Measurements from ENCODE around the gene PNMT.

PNMT gene

DNA sequence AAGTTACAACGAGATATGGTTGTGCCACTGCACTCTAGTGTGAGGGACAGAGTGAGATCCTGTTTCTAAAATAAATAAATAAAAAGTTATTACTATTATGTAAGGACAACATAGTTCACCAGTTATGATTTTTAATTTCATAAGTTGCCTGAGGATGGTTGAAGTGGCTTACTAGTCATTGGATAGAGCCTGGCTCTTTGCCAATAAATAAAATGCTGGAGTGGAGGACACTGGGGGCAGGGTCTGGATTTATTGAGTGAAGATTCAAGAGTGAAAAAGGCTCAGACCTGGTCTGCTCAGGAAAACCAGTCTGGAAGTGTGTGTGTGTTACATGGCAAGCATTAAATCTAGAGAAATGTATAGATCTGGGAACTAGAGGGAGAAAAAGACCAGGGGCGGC, 29.2 kb upstream of the PNMT start:
- no peaks in the 10 kb centered on the region for H3K27me3 ChIP-seq (ENCODE audit: insufficient read depth, low read length)
- H3K4me3 ChIP-seq (ENCODE audit: low read length): no peak overlapping the region
- H2AFZ ChIP-seq (ENCODE audit: low read depth, low read length): no peak overlapping the region
- no peaks in the 10 kb centered on the region for H3K36me3 ChIP-seq (ENCODE audit: insufficient read depth, low read length)
- no peaks in the 10 kb centered on the region for H3K9me3 ChIP-seq (ENCODE audit: low read length)
- H3K4me1 ChIP-seq (ENCODE audit: insufficient read depth, low read length): peaks cover 37% of the 10 kb centered on the region

DNA sequence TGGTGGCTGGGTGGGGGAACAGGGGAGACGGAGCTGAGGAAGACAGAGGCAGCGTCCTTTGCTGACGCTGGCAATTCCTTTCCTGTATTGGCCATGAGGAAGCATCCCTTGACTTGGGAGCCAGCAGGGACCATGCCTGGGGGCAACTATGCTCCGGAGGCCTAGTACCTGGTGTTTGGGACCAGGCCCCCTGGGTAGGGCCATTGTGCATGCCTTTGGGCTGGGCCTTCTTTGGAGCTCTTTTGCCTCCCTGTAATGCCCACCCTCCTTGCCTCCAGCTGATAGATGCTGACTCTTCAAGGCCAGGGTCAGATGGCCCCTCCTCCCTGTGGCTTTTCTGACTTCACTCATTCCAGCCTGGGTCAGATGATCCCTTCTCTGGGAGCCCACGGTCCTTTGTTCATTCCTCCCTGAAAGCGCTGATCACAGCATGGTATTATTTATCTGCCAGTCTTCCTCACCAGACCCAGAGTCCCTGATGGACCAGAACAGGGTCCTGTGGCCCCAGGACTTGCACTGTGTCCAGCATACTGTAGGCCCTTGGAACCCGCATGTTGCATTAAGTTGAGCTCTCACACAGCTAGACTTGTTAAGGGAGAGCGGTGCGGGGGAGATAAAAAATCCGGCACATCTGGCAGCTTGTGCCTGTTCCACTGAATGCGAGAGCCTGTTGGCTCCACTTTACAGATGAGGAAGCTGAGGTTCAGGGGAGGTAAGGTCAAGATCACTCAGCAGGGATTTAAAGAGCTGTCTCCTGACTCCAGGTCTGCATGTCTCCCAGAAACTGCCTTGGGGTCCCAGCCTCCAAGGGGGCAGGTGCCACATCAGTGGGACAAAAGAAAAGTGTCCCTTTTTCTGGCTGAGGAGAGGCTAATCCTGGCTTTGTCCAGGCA, 28.4 kb upstream of the PNMT start:
- H3K4me3 ChIP-seq (ENCODE audit: low read length): no peak overlapping the region
- no peaks in the 10 kb centered on the region for H3K27me3 ChIP-seq (ENCODE audit: insufficient read depth, low read length)
- peaks cover 37% of the 10 kb centered on the region for H3K4me1 ChIP-seq (ENCODE audit: insufficient read depth, low read length)
- H3K9me3 ChIP-seq (ENCODE audit: low read length): no peaks in the 10 kb centered on the region
- no peaks in the 10 kb centered on the region for H3K36me3 ChIP-seq (ENCODE audit: insufficient read depth, low read length)
- H2AFZ ChIP-seq (ENCODE audit: low read depth, low read length): no peak overlapping the region

DNA sequence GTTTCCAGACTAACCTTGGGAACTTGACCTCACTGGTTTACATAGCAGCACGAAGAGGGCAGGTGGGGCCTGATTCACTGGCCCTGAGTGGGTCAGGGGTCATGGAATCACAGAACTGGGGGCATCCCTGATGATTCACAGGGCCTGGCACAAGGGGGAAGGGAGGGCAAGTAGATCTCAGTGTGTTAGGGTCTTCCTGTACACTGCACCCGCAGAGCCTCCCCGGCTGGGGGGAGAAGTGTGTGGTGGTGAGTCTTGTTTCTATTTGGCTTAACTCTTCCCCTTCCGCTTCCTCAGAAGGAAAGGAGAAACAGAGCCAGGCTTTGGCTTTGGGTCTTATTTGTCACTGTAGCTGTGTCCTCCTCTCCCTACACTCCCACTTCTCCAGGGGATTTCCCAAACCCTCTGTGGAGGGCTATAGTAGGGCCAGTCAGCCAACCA, 27.6 kb upstream of the PNMT start:
- H3K4me3 ChIP-seq (ENCODE audit: low read length): no peak overlapping the region
- peaks cover 37% of the 10 kb centered on the region for H3K4me1 ChIP-seq (ENCODE audit: insufficient read depth, low read length)

DNA sequence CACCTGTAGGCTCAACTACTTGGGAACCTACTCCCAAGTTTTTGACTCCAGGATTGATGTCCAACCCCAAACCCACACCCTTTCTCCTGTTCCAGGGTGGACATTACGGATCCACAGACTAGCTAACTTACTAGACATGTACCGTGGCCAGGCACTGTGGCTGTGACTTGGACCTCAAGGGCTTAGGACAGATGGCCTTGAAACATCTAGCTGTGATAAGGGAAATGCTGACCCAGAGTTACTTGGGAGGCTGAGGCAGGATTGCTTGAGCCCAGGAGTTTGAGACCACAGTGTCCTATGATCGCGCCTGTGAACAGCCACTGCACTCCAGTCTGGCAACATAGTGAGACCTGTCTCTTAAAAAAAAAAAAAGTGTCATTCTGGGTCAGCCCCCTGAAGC, 27.2 kb upstream of the PNMT start:
- H3K36me3 ChIP-seq (ENCODE audit: insufficient read depth, low read length): no peaks in the 10 kb centered on the region
- no peaks in the 10 kb centered on the region for H3K27me3 ChIP-seq (ENCODE audit: insufficient read depth, low read length)
- no peak overlapping the region for H2AFZ ChIP-seq (ENCODE audit: low read depth, low read length)
- no peaks in the 10 kb centered on the region for H3K9me3 ChIP-seq (ENCODE audit: low read length)
- H3K4me1 ChIP-seq (ENCODE audit: insufficient read depth, low read length): peaks cover 37% of the 10 kb centered on the region
- H3K4me3 ChIP-seq (ENCODE audit: low read length): no peak overlapping the region

More for the DNA sequence above, 27.6 kb upstream of the PNMT start:
- H2AFZ ChIP-seq (ENCODE audit: low read depth, low read length): no peak overlapping the region
- H3K9me3 ChIP-seq (ENCODE audit: low read length): no peaks in the 10 kb centered on the region
- H3K27me3 ChIP-seq (ENCODE audit: insufficient read depth, low read length): no peaks in the 10 kb centered on the region
- no peaks in the 10 kb centered on the region for H3K36me3 ChIP-seq (ENCODE audit: insufficient read depth, low read length)

DNA sequence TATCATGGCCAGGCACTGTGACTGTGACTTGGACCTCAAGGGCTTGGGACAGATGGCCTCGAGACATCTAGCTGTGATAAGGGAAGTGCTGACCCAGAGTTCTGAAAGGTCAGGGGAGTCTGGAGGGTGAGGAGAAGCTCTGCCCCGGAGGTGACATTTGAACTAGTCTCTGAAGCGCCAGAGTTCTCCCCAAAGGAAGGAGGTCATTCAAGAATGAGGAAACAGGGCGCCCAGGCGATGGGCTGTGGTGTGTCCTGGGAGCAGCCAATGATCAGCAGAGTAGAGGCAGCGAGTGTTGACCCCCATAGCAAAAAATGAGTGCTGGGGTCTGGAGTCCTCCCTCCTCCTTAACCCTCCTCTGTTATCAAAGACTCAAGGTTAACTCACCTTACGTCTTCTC, 26.4 kb upstream of the PNMT start:
- Histone ChIP-seq H3K4me1 (ENCODE audit: insufficient read depth, low read length) (peaks cover 32% of the 10 kb centered on the region), H3K4me3 (ENCODE audit: low read length) (no peak overlapping the region), H3K27me3 (ENCODE audit: insufficient read depth, low read length) (no peaks in the 10 kb centered on the region), H2AFZ (ENCODE audit: low read depth, low read length) (no peak overlapping the region), H3K36me3 (ENCODE audit: insufficient read depth, low read length) (no peaks in the 10 kb centered on the region), H3K9me3 (ENCODE audit: low read length) (no peaks in the 10 kb centered on the region)

DNA sequence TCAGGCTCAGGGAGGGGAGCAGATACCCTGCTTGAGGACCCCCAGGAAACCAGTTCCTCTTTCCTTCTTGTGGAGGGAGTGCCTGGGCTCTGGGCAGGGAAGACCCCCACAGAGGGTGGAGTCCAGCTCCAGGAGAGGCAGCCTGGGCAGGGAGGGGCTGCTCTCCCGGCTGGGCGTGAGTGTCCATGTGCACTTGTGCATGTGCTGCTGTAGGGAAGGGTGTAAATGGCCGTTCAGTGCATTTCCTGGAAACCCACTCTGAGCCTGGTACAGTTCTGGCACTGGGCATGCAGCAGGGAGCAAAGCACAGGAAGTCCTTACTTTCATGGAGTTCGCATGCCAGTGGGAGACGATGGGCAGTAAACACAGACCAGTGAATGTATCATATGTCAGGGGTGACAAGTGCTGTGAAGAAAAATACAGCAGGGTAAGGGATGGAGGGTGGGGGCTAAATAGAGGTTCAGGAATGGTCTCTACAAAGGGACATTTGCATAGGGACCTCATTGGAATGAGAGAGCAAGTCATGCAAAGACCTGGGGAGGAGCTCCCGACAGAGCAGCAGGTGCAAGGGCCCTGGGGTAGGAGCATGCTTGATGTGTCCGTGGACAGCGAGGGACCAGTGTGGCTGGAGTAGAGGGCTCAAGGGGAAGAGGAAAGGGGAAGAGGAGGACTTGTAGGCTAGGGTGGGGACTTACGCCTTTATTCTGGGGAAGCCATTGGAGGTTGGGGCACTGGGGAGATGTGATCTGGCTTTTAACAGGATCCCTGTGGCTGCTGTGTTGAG, 25.8 kb upstream of the PNMT start:
- H3K4me1 ChIP-seq (ENCODE audit: insufficient read depth, low read length): peaks cover 31% of the 10 kb centered on the region
- no peak overlapping the region for H2AFZ ChIP-seq (ENCODE audit: low read depth, low read length)
- H3K9me3 ChIP-seq (ENCODE audit: low read length): no peaks in the 10 kb centered on the region
- no peaks in the 10 kb centered on the region for H3K36me3 ChIP-seq (ENCODE audit: insufficient read depth, low read length)
- no peaks in the 10 kb centered on the region for H3K27me3 ChIP-seq (ENCODE audit: insufficient read depth, low read length)
- no peak overlapping the region for H3K4me3 ChIP-seq (ENCODE audit: low read length)

DNA sequence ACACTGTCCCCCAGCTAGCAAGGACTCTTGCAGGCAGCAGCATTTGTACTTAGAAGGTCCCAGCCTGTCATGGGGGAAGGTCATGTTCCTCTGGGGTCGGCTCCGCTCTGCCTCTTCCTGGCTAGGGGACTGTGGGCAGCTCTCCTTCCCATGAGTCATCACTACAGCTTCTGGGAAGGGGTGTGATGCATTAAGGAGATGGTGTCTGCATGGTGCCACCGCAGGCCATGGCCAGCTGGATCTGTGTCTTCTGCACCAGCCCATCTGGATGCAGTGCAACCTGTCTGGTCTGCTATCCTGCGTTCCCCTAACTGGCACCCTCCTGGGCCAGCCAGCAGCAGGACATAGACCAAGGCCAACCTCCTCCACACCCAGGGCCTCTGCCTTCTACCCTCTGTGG, 25.0 kb upstream of the PNMT start:
- Histone ChIP-seq H3K9me3 (ENCODE audit: low read length) (no peaks in the 10 kb centered on the region), H3K27me3 (ENCODE audit: insufficient read depth, low read length) (no peaks in the 10 kb centered on the region), H3K4me3 (ENCODE audit: low read length) (no peak overlapping the region), H3K36me3 (ENCODE audit: insufficient read depth, low read length) (no peaks in the 10 kb centered on the region), H2AFZ (ENCODE audit: low read depth, low read length) (no peak overlapping the region), H3K4me1 (ENCODE audit: insufficient read depth, low read length) (peaks cover 23% of the 10 kb centered on the region)

DNA sequence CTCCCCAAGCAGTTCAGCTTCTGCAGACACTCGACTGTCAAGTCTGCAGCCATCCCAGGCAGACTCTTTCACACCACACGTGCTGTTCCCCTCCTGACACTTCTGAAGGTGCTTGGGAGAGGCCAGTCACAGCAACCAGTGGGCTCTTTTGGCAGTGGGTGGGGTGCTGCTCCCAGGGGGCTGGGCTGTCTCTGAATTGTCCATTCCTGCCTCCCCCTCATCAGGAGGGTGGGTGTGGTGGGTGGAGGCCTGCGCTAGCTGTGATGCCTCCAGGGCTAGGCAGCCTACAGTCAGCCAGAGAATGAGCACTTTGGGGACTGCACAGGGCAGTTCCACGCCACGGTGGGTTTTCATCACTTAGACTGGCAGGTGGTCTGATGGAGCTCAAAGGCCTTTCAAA, 21.0 kb upstream of the PNMT start:
- H3K4me3 ChIP-seq (ENCODE audit: low read length): no peak overlapping the region
- peaks cover 7% of the 10 kb centered on the region for H3K4me1 ChIP-seq (ENCODE audit: insufficient read depth, low read length)
- H3K36me3 ChIP-seq (ENCODE audit: insufficient read depth, low read length): peaks cover 7% of the 10 kb centered on the region
- H3K9me3 ChIP-seq (ENCODE audit: low read length): no peaks in the 10 kb centered on the region
- no peak overlapping the region for H2AFZ ChIP-seq (ENCODE audit: low read depth, low read length)
- H3K27me3 ChIP-seq (ENCODE audit: insufficient read depth, low read length): no peaks in the 10 kb centered on the region

DNA sequence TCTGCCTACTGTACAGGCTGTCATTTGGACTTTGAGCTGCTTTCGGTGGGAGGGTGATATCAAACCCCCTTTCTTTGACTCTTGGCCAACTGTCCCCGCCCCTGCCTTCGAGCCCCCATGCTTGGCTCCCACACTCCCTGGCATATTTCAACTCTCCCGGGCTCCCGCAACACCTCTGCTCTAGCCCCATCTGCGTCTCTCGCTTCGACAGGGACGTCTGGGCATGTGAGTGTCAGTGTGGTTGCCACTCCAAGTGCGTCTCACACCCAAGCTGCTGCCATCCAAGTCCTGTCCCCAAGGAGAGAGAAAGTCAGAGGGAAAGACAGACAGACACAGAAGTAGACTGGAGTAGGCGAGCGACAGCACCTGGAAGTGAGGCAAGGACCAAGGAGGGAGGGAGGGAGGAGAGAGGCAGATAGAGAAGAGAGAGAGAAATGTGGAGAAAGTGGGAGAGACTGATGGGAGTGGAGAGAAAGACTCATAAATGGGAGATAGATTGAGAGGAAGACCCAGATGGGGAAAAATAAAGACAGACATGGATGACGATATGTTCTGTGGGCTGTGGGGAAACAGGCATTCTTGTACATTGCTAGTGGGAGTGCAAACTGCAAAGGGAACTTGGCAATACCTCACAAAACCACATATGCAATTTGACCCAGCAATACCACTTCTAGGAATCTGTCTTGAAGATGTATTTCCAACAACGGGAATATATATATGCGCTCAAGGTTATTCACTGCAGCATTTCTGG, 19.5 kb upstream of the PNMT start:
- H3K36me3 ChIP-seq (ENCODE audit: insufficient read depth, low read length): peaks cover 7% of the 10 kb centered on the region
- peaks cover 20% of the 10 kb centered on the region for H3K4me1 ChIP-seq (ENCODE audit: insufficient read depth, low read length)
- H3K27me3 ChIP-seq (ENCODE audit: insufficient read depth, low read length): no peaks in the 10 kb centered on the region
- H3K9me3 ChIP-seq (ENCODE audit: low read length): no peaks in the 10 kb centered on the region
- no peak overlapping the region for H3K4me3 ChIP-seq (ENCODE audit: low read length)
- H2AFZ ChIP-seq (ENCODE audit: low read depth, low read length): no peak overlapping the region

DNA sequence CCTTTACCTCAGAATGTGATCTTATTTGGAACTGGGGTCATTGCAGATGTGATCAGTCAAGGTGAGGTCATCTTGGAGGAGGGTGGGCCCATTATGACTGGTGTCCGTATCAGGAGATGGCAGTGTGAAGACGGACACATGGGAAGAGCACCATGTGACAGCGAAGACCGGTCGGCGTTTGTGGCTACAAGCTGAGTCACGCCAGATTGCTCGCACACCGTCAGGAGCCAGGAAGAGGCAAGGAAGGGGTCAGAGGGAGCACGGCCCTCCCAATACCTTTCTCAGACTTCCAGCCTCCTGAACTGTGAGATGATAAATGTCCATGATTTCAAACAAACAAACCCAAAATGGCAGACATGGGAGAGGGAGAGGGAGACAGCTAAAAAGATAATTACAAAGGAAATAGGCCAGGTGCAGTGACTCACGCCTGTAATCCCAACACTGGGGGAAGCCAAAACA, 18.1 kb upstream of the PNMT start:
- H3K4me3 ChIP-seq (ENCODE audit: low read length): no peak overlapping the region

DNA sequence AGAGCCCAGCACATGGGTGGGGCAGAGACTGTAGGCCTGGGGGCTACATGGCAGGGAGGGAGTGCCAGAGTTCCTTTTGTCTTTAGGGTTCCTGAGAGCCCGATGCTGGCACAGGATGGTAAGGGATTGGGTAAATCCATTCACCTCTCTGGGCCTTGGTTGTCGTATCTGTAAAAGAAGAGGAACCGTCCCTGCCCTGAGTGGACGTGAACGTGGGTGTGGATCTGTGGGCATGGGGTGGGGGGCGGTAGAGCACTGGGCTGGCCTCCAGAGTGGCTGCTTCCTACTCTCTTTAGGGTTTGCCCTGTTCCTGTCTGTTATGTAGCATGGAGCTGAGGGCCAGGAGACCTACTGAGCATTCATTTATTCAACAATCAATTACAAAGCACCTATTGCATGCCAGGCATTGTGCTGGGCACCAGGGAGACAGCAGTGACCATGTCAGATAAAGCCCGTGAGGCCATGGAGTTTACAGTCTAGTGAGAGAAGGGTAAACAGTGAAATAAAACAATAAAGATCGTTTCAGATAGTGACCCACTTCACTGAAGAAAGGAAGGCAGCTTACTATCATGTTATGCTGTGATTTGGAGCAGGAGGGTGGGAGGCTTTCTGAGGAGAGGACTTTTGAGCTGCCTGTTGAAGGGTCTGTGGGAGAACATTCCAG, 16.2 kb upstream of the PNMT start:
- Histone ChIP-seq H3K4me1 (ENCODE audit: insufficient read depth, low read length) (peaks cover 20% of the 10 kb centered on the region), H2AFZ (ENCODE audit: low read depth, low read length) (no peak overlapping the region), H3K4me3 (ENCODE audit: low read length) (no peak overlapping the region), H3K9me3 (ENCODE audit: low read length) (no peaks in the 10 kb centered on the region), H3K27me3 (ENCODE audit: insufficient read depth, low read length) (no peaks in the 10 kb centered on the region), H3K36me3 (ENCODE audit: insufficient read depth, low read length) (peaks cover 15% of the 10 kb centered on the region)

More for the DNA sequence above, 18.1 kb upstream of the PNMT start:
- H3K27me3 ChIP-seq (ENCODE audit: insufficient read depth, low read length): no peaks in the 10 kb centered on the region
- no peak overlapping the region for H2AFZ ChIP-seq (ENCODE audit: low read depth, low read length)
- H3K4me1 ChIP-seq (ENCODE audit: insufficient read depth, low read length): peaks cover 20% of the 10 kb centered on the region
- H3K9me3 ChIP-seq (ENCODE audit: low read length): no peaks in the 10 kb centered on the region
- H3K36me3 ChIP-seq (ENCODE audit: insufficient read depth, low read length): peaks cover 7% of the 10 kb centered on the region

DNA sequence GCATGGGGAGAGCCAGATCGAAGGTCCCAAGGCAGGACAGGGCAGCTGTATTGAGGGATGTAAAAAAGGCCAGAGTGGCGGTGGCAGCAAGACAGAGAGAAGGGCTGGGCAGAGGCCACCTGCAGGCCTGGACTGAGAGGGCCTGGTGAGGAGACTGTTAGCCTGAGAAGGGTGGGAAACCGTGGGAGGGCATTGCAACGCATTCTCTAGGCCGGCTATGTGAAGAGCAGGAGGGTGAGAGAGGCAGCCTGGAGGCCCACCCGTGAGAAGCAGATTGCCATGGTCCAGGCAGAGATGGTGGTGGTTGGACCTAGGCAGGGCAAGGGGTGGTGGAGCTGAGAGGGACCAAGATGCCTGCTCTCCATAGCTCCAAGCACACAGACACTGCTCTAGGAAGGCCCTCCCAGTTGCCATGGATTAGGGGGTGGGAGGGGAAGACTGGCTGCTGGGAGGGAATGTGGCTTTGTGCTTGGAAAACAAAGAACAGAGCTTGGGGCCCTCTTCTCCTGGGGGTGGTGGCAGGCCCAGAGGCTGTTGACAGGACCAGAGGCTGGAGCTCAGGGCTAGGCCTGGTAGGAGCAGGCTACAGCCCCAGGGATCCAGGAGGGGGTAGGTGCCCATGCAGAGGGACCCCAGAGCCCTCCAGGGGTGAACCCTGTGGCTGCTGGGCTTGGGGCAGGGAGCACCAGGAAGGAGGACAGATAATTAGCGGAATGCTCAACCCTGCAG, 15.5 kb upstream of the PNMT start:
- Histone ChIP-seq H3K36me3 (ENCODE audit: insufficient read depth, low read length) (peaks cover 18% of the 10 kb centered on the region), H2AFZ (ENCODE audit: low read depth, low read length) (no peak overlapping the region), H3K9me3 (ENCODE audit: low read length) (no peaks in the 10 kb centered on the region), H3K4me3 (ENCODE audit: low read length) (no peak overlapping the region), H3K4me1 (ENCODE audit: insufficient read depth, low read length) (peaks cover 20% of the 10 kb centered on the region), H3K27me3 (ENCODE audit: insufficient read depth, low read length) (no peaks in the 10 kb centered on the region)

Measured in neuron (in vitro differentiated cells).